BLaER1 treated with 17β-estradiol and CSF1 and Interleukin-3, amounts not matched to agents 10 nM and 100 nM (cell line): ENCODE data around the gene INPP5A.
A peak's percentile ranks its signal among the peaks of the same experiment; 100 is the strongest.
"Not testable (repeated sequence)": the region's sequence is repeated elsewhere in the genome, so short reads cannot be mapped to it uniquely, and the experiment has no call there.

Experiments used
- H3K27ac ChIP-seq, 11 experiments: shearing (Covaris generic); formaldehyde crosslinking; 2 replicates each; pipeline ENCODE4 v1.8.1; 2022
- H3K27me3 ChIP-seq, 11 experiments: shearing (Covaris generic); formaldehyde crosslinking; 2 replicates each; pipeline ENCODE4 v1.8.1; 2022
- H3K36me3 ChIP-seq, 11 experiments: shearing (Covaris generic); formaldehyde crosslinking; 2 replicates each; pipeline ENCODE4 v1.8.1; 2022
- H3K4me1 ChIP-seq, 10 experiments: shearing (Covaris generic); formaldehyde crosslinking; 2 replicates each; pipeline ENCODE4 v1.8.1; 2022
- H3K4me2 ChIP-seq, 11 experiments: shearing (Covaris generic); formaldehyde crosslinking; 2 replicates each; pipeline ENCODE4 v1.8.1; 2022
- H3K4me3 ChIP-seq, 10 experiments: shearing (Covaris generic); formaldehyde crosslinking; 2 replicates each; pipeline ENCODE4 v1.8.1; 2022
- H3K9ac ChIP-seq, 11 experiments: shearing (Covaris generic); formaldehyde crosslinking; 2 replicates each; pipeline ENCODE4 v1.8.1; 2022
- H3K9me3 ChIP-seq, 11 experiments: shearing (Covaris generic); formaldehyde crosslinking; replicated peaks in 1 of 11; 2 replicates each; pipeline ENCODE4 v1.8.1; 2022
- H4K20me1 ChIP-seq, 11 experiments: shearing (Covaris generic); formaldehyde crosslinking; 2 replicates each; pipeline ENCODE4 v1.8.1; 2022
- Cebpa-rat ChIP-seq, 11 experiments: shearing (Covaris generic); IDR thresholded peaks; 2 replicates each; pipeline ENCODE4 v1.8.1; 2022

The INPP5A gene

DNA sequence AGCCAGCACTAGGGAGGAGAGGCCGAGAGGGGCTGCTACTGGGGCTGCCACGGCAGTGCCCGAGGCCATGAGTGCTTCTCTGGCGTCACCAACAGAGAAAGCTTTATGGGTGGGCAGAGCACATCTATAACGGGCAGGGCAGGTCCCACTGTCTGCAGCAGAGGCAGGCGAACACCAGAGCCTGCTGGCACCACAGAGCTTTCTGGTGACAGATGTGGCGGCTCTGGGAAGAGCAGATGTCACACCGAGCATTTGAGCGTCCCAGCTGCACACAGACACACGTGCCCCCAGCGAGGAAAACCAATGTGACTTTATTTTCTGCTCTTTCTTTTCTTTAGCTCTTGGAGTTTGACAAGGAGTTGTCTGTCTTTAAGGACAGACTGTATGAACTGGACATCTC lies 227.8 kb downstream of the INPP5A start:
- H3K27me3 ChIP-seq = no peaks in the 10 kb centered on the region
- H3K27ac ChIP-seq = no peak overlapping the region
- peaks cover 10 to 46% (median 25%) of the 10 kb centered on the region in 11 experiments for H3K36me3 ChIP-seq
- H3K9ac ChIP-seq = no peak overlapping the region; a peak in 1 of 22 replicates
- TF ChIP-seq Cebpa-rat (IDR thresholded peaks at IDR 0.05) = no peak
- peaks cover 0 to 50% (median 17%) of the 10 kb centered on the region in 11 experiments; a peak in 14 of 22 replicates for H4K20me1 ChIP-seq
- H3K4me3 ChIP-seq = no peak overlapping the region
- peaks cover 15 to 27% (median 20%) of the 10 kb centered on the region in 11 experiments; a peak in 19 of 22 replicates for H3K9me3 ChIP-seq
- peaks cover 0 to 13% (median 6%) of the 10 kb centered on the region in 10 experiments; a peak in 10 of 20 replicates for H3K4me1 ChIP-seq
- peak overlapping the region in 3 of 11 experiments; percentile 10 to 40 (median 38); a peak in 3 of 22 replicates for H3K4me2 ChIP-seq

DNA sequence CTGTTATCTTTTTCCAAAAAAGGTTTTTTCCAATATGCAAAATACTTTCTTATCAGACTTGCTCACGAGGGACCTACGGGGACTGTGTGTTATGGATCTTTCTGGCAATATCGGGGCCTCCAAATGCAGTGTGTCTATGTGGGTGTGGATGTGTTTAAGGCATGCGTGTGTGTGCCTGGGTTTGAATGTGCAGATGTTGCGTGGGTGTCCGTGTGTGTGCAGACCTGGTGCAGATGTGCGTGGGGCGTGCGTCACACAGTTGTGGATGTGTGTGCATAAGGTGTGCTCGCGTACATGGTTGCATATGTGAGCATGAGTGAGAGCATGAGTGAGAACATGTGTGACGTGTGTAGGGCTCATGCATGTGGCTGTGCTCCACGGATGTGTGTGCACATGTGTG lies 228.7 kb downstream of the INPP5A start:
- Histone ChIP-seq H3K27me3 (no peaks in the 10 kb centered on the region), H4K20me1 (peaks cover 0 to 47% (median 17%) of the 10 kb centered on the region in 11 experiments; a peak in 13 of 22 replicates), H3K4me3 (no peak overlapping the region)

DNA sequence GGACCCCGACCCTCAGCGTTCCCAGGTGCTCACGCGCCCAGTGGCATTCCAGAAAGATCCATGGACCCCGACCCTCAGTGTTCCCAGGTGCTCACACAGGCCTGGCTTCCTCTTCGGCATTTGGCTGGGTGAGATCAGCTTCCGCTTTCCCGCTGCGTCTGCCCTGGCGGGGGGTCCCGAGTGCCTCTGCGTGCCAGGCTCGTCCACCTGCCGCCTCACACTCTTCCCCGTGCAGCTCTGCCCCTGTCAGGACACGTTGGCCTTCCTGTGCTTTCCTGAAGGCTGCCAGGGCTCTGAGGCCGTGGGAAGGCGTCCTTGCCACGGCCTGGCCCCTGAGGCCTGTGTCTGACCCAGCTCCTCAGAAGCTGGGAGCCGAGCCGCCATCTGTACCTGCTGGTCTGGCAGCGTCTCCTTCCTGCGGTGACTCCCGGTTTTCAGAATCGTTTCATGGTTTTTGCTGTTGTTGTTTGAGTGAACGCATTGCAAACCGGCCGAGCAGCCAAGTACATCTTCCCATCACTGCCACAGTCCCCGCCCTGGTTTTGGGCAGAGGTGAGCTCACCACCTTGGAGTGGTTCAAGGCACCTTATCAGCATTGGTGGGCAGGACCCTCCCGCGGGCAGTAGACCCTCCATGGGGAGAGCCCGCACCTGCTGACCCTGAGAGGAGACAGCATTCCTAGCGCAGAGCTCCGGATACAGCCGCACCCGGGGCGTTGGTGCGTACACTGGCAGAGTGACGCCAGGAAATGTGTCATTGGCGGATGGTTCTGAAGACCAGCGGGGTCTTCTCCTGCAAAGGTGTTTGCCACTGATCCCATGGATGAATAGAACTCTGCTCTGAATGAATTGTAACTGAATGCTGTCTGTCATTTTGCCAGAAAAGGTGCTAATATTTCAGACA lies 231.0 kb downstream of the INPP5A start:
- Histone ChIP-seq H3K27me3 (no peaks in the 10 kb centered on the region), H3K4me1 (peaks cover 0 to 13% (median 4%) of the 10 kb centered on the region in 10 experiments; a peak in 12 of 20 replicates), H3K9me3 (peaks cover 21 to 43% (median 30%) of the 10 kb centered on the region in 11 experiments; a peak in 20 of 22 replicates), H3K27ac (no peak overlapping the region), H3K36me3 (peaks cover 14 to 50% (median 26%) of the 10 kb centered on the region in 11 experiments), H4K20me1 (peaks cover 0 to 33% (median 5%) of the 10 kb centered on the region in 11 experiments; a peak in 13 of 22 replicates), H3K4me2 (no peak overlapping the region), H3K4me3 (no peak overlapping the region), H3K9ac (no peak overlapping the region)
- no peak for TF ChIP-seq Cebpa-rat (IDR thresholded peaks at IDR 0.05)

More for the DNA sequence above, 228.7 kb downstream of the INPP5A start:
- H3K4me2 ChIP-seq = no peak overlapping the region
- H3K9ac ChIP-seq = no peak overlapping the region
- H3K4me1 ChIP-seq = peaks cover 0 to 13% (median 6%) of the 10 kb centered on the region in 10 experiments; a peak in 10 of 20 replicates
- peaks cover 15 to 35% (median 23%) of the 10 kb centered on the region in 11 experiments; a peak in 20 of 22 replicates for H3K9me3 ChIP-seq
- H3K27ac ChIP-seq = no peak overlapping the region
- peaks cover 14 to 47% (median 26%) of the 10 kb centered on the region in 11 experiments for H3K36me3 ChIP-seq
- TF ChIP-seq Cebpa-rat (IDR thresholded peaks at IDR 0.05) = no peak

DNA sequence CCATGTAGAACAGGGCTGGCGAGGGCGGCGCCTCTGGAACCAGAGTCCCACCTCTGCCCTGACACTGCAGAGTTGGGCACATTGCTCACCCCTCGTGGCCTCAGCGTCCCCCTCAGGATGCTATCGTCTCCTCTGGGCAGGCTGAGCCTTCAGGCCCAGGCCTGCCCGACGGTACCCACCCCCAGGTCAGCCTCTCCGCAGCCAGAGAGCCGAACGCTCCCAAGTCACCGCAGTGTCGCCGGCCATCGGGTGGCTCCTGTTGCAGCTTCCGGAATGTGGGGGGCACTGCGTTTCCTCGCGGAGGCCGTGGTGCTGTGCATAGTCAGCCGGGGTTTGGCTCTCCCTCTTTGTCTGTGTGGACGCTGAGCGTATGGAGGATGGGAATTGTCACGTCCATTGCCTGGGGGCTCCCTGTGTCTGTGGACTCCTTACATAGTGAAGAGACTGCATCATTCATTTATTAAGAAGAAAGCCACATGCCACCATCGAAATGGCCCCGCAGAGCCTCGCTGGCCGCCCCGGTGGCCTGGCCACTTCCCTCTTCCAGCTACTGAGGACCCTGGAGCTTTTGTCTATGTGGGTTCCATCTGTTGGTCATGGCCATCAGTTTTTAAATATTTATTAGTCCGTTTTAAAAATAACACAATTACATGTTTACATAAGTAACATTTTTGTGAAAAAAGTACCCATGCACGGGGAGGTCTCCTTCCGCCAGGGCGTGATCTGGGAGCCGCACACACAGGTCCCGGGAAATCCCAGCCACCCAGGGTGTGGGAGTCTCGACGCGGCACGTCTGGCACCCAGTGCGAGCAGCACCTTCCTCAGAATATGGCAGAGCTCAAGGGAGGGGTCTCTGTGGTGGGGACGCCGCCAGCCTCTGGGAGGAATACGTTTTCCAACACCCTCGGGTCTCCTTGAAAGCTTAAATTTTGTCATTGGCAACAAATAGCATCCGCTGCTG lies 232.8 kb downstream of the INPP5A start:
- Histone ChIP-seq H3K27me3 (peaks cover 0 to 7% (median 0%) of the 10 kb centered on the region in 11 experiments; a peak in 2 of 22 replicates), H4K20me1 (peaks cover 0 to 28% (median 9%) of the 10 kb centered on the region in 11 experiments; a peak in 17 of 22 replicates), H3K4me1 (peaks cover 6 to 22% (median 15%) of the 10 kb centered on the region in 10 experiments), H3K9ac (no peak overlapping the region), H3K36me3 (peaks cover 14 to 49% (median 26%) of the 10 kb centered on the region in 11 experiments), H3K4me2 (no peak overlapping the region), H3K27ac (no peak overlapping the region), H3K9me3 (peaks cover 21 to 43% (median 30%) of the 10 kb centered on the region in 11 experiments; a peak in 20 of 22 replicates), H3K4me3 (no peak overlapping the region)
- TF ChIP-seq Cebpa-rat (IDR thresholded peaks at IDR 0.05) = no peak

DNA sequence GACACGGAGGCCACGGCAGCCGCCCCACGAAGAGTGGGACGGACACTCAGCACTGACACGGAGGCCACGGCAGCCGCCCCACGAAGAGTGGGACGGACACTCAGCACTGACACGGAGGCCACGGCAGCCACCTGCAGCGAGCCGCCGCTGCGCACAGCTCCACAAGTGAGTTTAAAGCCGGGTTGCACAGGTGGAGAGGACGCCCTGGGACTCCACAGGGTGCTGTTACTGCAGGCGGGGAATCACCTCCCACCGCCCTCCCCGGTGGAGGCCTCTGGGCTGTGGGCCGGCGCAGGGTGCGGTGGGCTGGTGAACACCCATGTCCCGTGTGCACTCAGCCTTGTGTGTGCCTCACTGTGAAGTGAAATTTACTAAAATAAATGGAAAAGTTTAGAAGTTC lies 235.2 kb downstream of the INPP5A start:
- Histone ChIP-seq H3K9me3 (peaks cover 20 to 37% (median 26%) of the 10 kb centered on the region in 11 experiments; a peak in 20 of 22 replicates), H3K4me1 (peaks cover 6 to 41% (median 38%) of the 10 kb centered on the region in 10 experiments), H3K36me3 (peaks cover 14 to 51% (median 22%) of the 10 kb centered on the region in 11 experiments), H3K27me3 (peaks cover 0 to 20% (median 0%) of the 10 kb centered on the region in 11 experiments; a peak in 4 of 22 replicates), H4K20me1 (peaks cover 0 to 41% (median 27%) of the 10 kb centered on the region in 11 experiments; a peak in 17 of 22 replicates)
- H3K9ac ChIP-seq, H3K4me3 ChIP-seq, H3K27ac ChIP-seq, H3K4me2 ChIP-seq: not testable (repeated sequence)

DNA sequence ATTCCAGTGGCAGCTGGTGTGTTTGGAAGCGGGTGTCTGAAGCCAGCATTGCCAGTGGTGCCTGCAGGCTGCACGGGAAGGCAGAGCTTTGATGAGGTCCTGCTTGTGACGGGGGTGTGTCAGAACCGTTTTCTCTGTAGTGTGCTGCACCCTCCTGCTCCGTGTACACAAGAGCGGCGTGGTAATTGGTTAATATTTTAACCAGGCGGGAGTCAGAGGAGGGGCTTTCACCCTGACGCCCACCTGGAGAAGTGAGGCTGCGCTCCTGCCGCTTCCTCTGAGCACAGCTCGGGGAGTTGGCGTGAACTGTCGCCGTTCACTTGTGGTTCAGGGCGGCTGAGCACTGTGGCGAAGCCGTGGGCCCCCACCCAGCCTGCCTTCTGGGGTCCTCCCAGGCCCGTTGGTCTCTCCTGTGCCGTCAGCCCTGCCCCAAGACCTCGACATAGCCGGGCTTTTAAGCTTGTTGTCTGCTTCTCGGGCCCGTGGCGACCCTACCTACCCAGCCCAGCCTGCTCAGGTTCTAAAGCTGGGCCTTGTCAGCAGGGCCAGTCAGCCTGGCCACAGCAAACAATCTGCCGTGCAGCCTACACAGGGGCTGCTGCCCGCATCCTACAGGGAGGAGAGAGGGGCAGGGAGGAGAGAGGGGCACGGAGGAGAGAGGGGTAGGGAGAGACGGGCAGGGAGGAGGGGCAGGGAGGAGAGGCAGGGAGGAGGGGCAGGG lies 236.8 kb downstream of the INPP5A start:
- peaks cover 6 to 56% (median 53%) of the 10 kb centered on the region in 10 experiments for H3K4me1 ChIP-seq
- H4K20me1 ChIP-seq = peaks cover 0 to 55% (median 39%) of the 10 kb centered on the region in 11 experiments; a peak in 19 of 22 replicates
- peak overlapping the region; percentile 41 to 84 (median 67); a peak in 21 of 22 replicates for H3K4me2 ChIP-seq
- H3K9me3 ChIP-seq = peaks cover 5 to 22% (median 10%) of the 10 kb centered on the region in 11 experiments; a peak in 18 of 22 replicates
- H3K36me3 ChIP-seq = peaks cover 1 to 48% (median 6%) of the 10 kb centered on the region in 11 experiments; a peak in 17 of 22 replicates
- H3K27me3 ChIP-seq = peaks cover 0 to 20% (median 0%) of the 10 kb centered on the region in 11 experiments; a peak in 4 of 22 replicates
- H3K9ac ChIP-seq = peak overlapping the region in 9 of 11 experiments; percentile 12 to 67 (median 48); a peak in 10 of 22 replicates
- no peak for TF ChIP-seq Cebpa-rat (IDR thresholded peaks at IDR 0.05)
- H3K27ac ChIP-seq = peak overlapping the region in 4 of 11 experiments; percentile 12 to 59 (median 41); a peak in 4 of 22 replicates
- H3K4me3 ChIP-seq = no peak overlapping the region
